ENCODE measurements around the gene TYSND1.

Gene TYSND1

GRCh38 chr10:70158113-70158512, 11.6 kb upstream of the TYSND1 start:
- H3K4me2 ChIP-seq: no peak overlapping the region
- peaks cover 12% of the 10 kb centered on the region for H3K4me1 ChIP-seq (ENCODE audit: low read depth, poor library complexity, severe bottlenecking)
- H3K4me3 ChIP-seq (IDR thresholded peaks at IDR 0.05; ENCODE audit: insufficient read depth, low read depth, low read length): no peak overlapping the region
- peaks cover 17% of the 10 kb centered on the region; the same call in 1 of the 2 replicates for H3K36me3 ChIP-seq (ENCODE audit: insufficient read depth)
- no peak overlapping the region for H3K27ac ChIP-seq
- peaks cover 18% of the 10 kb centered on the region; the same call in 1 of the 2 replicates for H3K79me2 ChIP-seq (ENCODE audit: insufficient read depth, low read depth)
- H2AFZ ChIP-seq (ENCODE audit: low read depth): no peak overlapping the region
- TF ChIP-seq, protein P1, sequence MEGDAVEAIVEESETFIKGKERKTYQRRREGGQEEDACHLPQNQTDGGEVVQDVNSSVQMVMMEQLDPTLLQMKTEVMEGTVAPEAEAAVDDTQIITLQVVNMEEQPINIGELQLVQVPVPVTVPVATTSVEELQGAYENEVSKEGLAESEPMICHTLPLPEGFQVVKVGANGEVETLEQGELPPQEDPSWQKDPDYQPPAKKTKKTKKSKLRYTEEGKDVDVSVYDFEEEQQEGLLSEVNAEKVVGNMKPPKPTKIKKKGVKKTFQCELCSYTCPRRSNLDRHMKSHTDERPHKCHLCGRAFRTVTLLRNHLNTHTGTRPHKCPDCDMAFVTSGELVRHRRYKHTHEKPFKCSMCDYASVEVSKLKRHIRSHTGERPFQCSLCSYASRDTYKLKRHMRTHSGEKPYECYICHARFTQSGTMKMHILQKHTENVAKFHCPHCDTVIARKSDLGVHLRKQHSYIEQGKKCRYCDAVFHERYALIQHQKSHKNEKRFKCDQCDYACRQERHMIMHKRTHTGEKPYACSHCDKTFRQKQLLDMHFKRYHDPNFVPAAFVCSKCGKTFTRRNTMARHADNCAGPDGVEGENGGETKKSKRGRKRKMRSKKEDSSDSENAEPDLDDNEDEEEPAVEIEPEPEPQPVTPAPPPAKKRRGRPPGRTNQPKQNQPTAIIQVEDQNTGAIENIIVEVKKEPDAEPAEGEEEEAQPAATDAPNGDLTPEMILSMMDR (conservative IDR thresholded peaks at IDR 0.05; ENCODE audit: low read depth, low read length): no peak
- H3K27me3 ChIP-seq (ENCODE audit: insufficient read depth, low read depth): no peaks in the 10 kb centered on the region
- no peak overlapping the region for H3K9ac ChIP-seq
- peaks cover 9% of the 10 kb centered on the region; the same call in 1 of the 2 replicates for H4K20me1 ChIP-seq (ENCODE audit: insufficient read depth)

DNA sequence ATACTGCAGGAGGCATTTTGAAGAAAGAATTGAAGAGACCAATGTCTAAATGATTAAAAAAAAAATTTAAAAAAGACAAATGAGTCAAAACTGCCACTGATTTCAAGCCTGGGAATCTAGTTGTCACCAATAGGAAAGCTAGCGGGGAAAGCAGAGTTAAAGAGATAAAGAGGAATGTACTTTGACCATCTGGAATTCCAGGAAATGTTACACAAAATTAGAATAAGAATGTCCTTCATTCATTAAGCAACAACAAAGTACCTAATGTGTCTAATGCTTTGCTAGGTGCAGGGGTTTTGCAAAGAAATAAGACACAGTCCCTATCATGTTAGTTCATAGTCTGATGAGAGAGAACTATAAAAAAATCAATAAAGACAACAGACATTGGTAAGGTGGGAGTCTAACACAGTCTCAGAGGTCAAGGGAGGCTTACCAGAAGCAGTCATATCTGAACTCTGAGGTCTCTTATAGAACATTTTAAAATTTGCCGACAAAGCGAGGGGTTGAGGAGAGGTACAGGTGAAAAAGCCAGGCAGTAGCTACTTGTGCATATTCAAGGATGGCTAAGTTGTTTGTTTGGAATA, 8.8 kb upstream of the TYSND1 start:
- no peaks in the 10 kb centered on the region for H3K27me3 ChIP-seq (ENCODE audit: insufficient read depth, low read depth)
- no peaks in the 10 kb centered on the region; the same call in 1 of the 2 replicates for H4K20me1 ChIP-seq (ENCODE audit: insufficient read depth)
- H3K4me1 ChIP-seq (ENCODE audit: low read depth, poor library complexity, severe bottlenecking): no peaks in the 10 kb centered on the region
- H3K9ac ChIP-seq: no peak overlapping the region
- H2AFZ ChIP-seq (ENCODE audit: low read depth): no peak overlapping the region
- H3K36me3 ChIP-seq (ENCODE audit: insufficient read depth): peaks cover 18% of the 10 kb centered on the region; the same call in 1 of the 2 replicates
- H3K4me2 ChIP-seq: no peak overlapping the region
- H3K4me3 ChIP-seq (IDR thresholded peaks at IDR 0.05; ENCODE audit: insufficient read depth, low read depth, low read length): no peak overlapping the region
- no peak overlapping the region for H3K27ac ChIP-seq
- TF ChIP-seq, protein P1 (conservative IDR thresholded peaks at IDR 0.05; ENCODE audit: low read depth, low read length): no peak
- H3K79me2 ChIP-seq (ENCODE audit: insufficient read depth, low read depth): no peaks in the 10 kb centered on the region; the same call in 1 of the 2 replicates

- Histone ChIP-seq H3K4me3 (IDR thresholded peaks at IDR 0.05; ENCODE audit: insufficient read depth, low read depth, low read length) (no peak overlapping the region), H3K27me3 (ENCODE audit: insufficient read depth, low read depth) (no peaks in the 10 kb centered on the region), H3K79me2 (ENCODE audit: insufficient read depth, low read depth) (no peaks in the 10 kb centered on the region), H3K27ac (no peak overlapping the region), H3K36me3 (ENCODE audit: insufficient read depth) (peaks cover 10% of the 10 kb centered on the region; the same call in 1 of the 2 replicates), H3K9ac (no peak overlapping the region), H3K4me1 (ENCODE audit: low read depth, poor library complexity, severe bottlenecking) (peaks cover 16% of the 10 kb centered on the region), H4K20me1 (ENCODE audit: insufficient read depth) (no peaks in the 10 kb centered on the region), H3K4me2 (no peak overlapping the region), H2AFZ (ENCODE audit: low read depth) (no peak overlapping the region)
- TF ChIP-seq, protein P1 (conservative IDR thresholded peaks at IDR 0.05; ENCODE audit: low read depth, low read length): no peak
These were observed 2.0 kb upstream of the TYSND1 start for GRCh38 chr10:70148516-70148915.

DNA sequence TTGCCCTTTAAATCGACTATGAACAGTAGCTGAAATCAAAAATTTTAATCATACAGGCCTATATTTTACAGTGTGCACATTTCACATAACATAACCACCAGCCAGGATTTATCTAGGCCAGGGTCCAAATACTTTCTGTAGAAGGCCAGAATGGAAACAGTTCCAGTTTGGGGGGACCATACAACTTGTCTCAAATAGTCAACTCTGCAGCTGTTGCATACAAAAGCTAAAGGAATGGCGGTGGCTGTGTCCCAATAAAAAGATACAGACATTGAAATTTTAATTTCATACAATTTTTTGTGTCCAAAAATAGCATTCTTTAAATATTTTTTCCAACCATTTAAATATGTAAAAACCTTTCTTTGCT, 742 bp upstream of the TYSND1 start:
- Histone ChIP-seq H3K4me3 (IDR thresholded peaks at IDR 0.05; ENCODE audit: insufficient read depth, low read depth, low read length) (no peak overlapping the region), H3K4me1 (ENCODE audit: low read depth, poor library complexity, severe bottlenecking) (peaks cover 16% of the 10 kb centered on the region), H3K79me2 (ENCODE audit: insufficient read depth, low read depth) (no peaks in the 10 kb centered on the region), H3K27ac (peak overlapping the region; percentile 90; the same call in 1 of the 2 replicates), H3K4me2 (peak overlapping the region; percentile 94), H3K36me3 (ENCODE audit: insufficient read depth) (peaks cover 9% of the 10 kb centered on the region; the same call in 1 of the 2 replicates), H4K20me1 (ENCODE audit: insufficient read depth) (no peaks in the 10 kb centered on the region), H3K27me3 (ENCODE audit: insufficient read depth, low read depth) (no peaks in the 10 kb centered on the region), H2AFZ (ENCODE audit: low read depth) (no peak overlapping the region), H3K9ac (no peak overlapping the region)
- TF ChIP-seq, protein P1 (conservative IDR thresholded peaks at IDR 0.05; ENCODE audit: low read depth, low read length): no peak; the same call in 1 of the 2 replicates
